GM12878 (cell line): ENCODE results near the gene PPP1R15A. TPM values are rescaled to one million over a fixed set of nuclear protein-coding genes. Genes with fewer than 3 reads are reported as not detected.

Experiments
- ATAC-seq: fragments of 200-7000 bp; cut with Tn5 transposase; 3 replicates; pipeline ENCODE4 v1.9.1; 2020; ENCODE audit warnings: mild to moderate bottlenecking, moderate library complexity
- BruUV-seq: library from RNA; stranded (reverse); fragments of 400-500 nt; replicated peaks from 2 replicates; lab custom pipeline; 2021; lab: Mats Ljungman, UMichigan
- CTCF ChIA-PET: fragments of 300-600 bp; sonication (Branson Sonifier 250); formaldehyde crosslinking; extraction: SDS; loops from one replicate; lab custom pipeline; 2021; ENCODE audit warnings: inconsistent platforms; lab: Yijun Ruan, JAX
- POLR2A ChIA-PET: fragments of 350-600 bp; formaldehyde crosslinking; extraction: SDS; loops from one replicate; lab custom pipeline; 2021; ENCODE audit warnings: inconsistent platforms; lab: Charles Lee
- RAD21 ChIA-PET: fragments of 300-600 bp; sonication (Branson Sonifier 250); formaldehyde crosslinking; loops from one replicate; lab custom pipeline; 2023; ENCODE audit warnings: antibody characterized with exemption; ENCODE audit not compliant: unreplicated experiment; lab: Charles Lee
- SMC1A ChIA-PET: fragments of 300-600 bp; sonication (Branson Sonifier 250); formaldehyde crosslinking; loops from one replicate; lab custom pipeline; 2023; ENCODE audit not compliant: unreplicated experiment, uncharacterized antibody; lab: Charles Lee
- DNase-seq: peaks from one replicate; pipeline ENCODE4 v3.0.0-alpha.2; 2011; ENCODE audit warnings: low read depth, low spot score
- FAIRE-seq: peaks from 3 replicates; lab custom pipeline; 2011; peaks lifted over from hg19 to GRCh38; lab: Jason Lieb, UNC
- H2AFZ ChIP-seq: 2 replicates; pipeline ENCODE4 v1.6.0; 2011; ENCODE audit warnings: low read depth, low read length, control low read depth; ENCODE audit not compliant: control insufficient read depth
- H3K27ac ChIP-seq: 2 replicates; pipeline ENCODE4 v1.5.1; 2011; ENCODE audit warnings: control low read depth; ENCODE audit not compliant: control insufficient read depth, insufficient read depth
- H3K27me3 ChIP-seq, 2 experiments: replicated peaks in 1 of 2; 2 replicates each; pipeline versions ENCODE4 v1.6.0 to v1.6.1; 2011; ENCODE audit warnings: low read length in 1 of 2; ENCODE audit not compliant: control insufficient read depth in 2 of 2, insufficient read depth in 2 of 2
- H3K36me3 ChIP-seq, 2 experiments: 2 replicates each; pipeline ENCODE4 v1.5.1; 2011; ENCODE audit warnings: low read length in 1 of 2; ENCODE audit not compliant: control insufficient read depth in 2 of 2, insufficient read depth in 2 of 2
- H3K4me1 ChIP-seq: 2 replicates; pipeline ENCODE4 v1.6.1; 2011; ENCODE audit warnings: mild to moderate bottlenecking, low read length, moderate library complexity, mixed read lengths; ENCODE audit not compliant: control insufficient read depth, insufficient read depth
- H3K4me2 ChIP-seq: 2 replicates; pipeline ENCODE4 v1.6.0; 2011; ENCODE audit warnings: control low read depth; ENCODE audit not compliant: control insufficient read depth, insufficient read depth
- H3K4me3 ChIP-seq: fragments of 200-600 bp; sonication (generic); 2 replicates; pipeline ENCODE4 v1.5.1; 2016
- H3K79me2 ChIP-seq: 2 replicates; pipeline ENCODE4 v1.6.0; 2011; ENCODE audit warnings: low read length; ENCODE audit not compliant: control insufficient read depth, insufficient read depth
- H3K9ac ChIP-seq: 2 replicates; pipeline ENCODE4 v1.8.0; 2011; ENCODE audit warnings: low read length, control low read depth, mixed read lengths; ENCODE audit not compliant: control insufficient read depth, insufficient read depth
- H3K9me3 ChIP-seq: replicated peaks from 3 replicates; pipeline ENCODE4 v1.5.1; 2011; ENCODE audit warnings: mild to moderate bottlenecking, low read length; ENCODE audit not compliant: control insufficient read depth, insufficient read depth
- H4K20me1 ChIP-seq: 2 replicates; pipeline ENCODE4 v1.6.0; 2011; ENCODE audit not compliant: control insufficient read depth, insufficient read depth
- BCL11A ChIP-seq: IDR thresholded peaks from 2 replicates; pipeline ENCODE4 v1.6.1; 2011; ENCODE audit warnings: low read depth, low read length
- BMI1 ChIP-seq: fragments of 450-650 bp; IDR thresholded peaks from 2 replicates; pipeline ENCODE4 v1.6.1; 2016; ENCODE audit warnings: mild to moderate bottlenecking, moderate library complexity, borderline replicate concordance
- CTCF ChIP-seq, 3 experiments: IDR thresholded peaks in 2 of 3; conservative IDR thresholded peaks in 1 of 3; 2 replicates each; pipeline ENCODE4 v1.5.1; 2011; ENCODE audit warnings: low read depth in 3 of 3, low read length in 3 of 3, mild to moderate bottlenecking in 3 of 3, control low read depth in 2 of 3, moderate library complexity in 2 of 3, inconsistent platforms in 1 of 3, mixed read lengths in 1 of 3; ENCODE audit not compliant: control insufficient read depth in 2 of 3, insufficient read depth in 1 of 3; ENCODE audit errors: extremely low read depth in 1 of 3
- FOXK2 ChIP-seq: fragments of 450-650 bp; IDR thresholded peaks from 2 replicates; pipeline ENCODE4 v1.6.1; 2017; ENCODE audit warnings: mild to moderate bottlenecking, moderate library complexity
- HDGF ChIP-seq: fragments of 450-650 bp; IDR thresholded peaks from 2 replicates; pipeline ENCODE4 v1.6.1; 2016; ENCODE audit warnings: antibody characterized with exemption
- POLR2AphosphoS2 ChIP-seq: IDR thresholded peaks from 2 replicates; pipeline ENCODE4 v1.6.1; 2011; ENCODE audit warnings: low read depth, mild to moderate bottlenecking, low read length, improper control_type of control experiment, moderate library complexity
- SRF ChIP-seq, 2 experiments: IDR thresholded peaks; 2 replicates each; pipeline ENCODE4 v1.6.1; 2011; ENCODE audit warnings: low read depth in 2 of 2, low read length in 2 of 2, mild to moderate bottlenecking in 1 of 2, moderate library complexity in 1 of 2
- TCF12 ChIP-seq: IDR thresholded peaks from 2 replicates; pipeline ENCODE4 v1.6.1; 2011; ENCODE audit warnings: low read depth, mild to moderate bottlenecking, low read length
- USF1 ChIP-seq: IDR thresholded peaks from 2 replicates; pipeline ENCODE4 v1.6.1; 2011; ENCODE audit warnings: borderline replicate concordance, low read depth, mild to moderate bottlenecking, moderate library complexity, mixed read lengths, low read length; ENCODE audit not compliant: insufficient read depth; ENCODE audit errors: extremely low read length
- WGBS: methylation state at CpG from one replicate; pipeline ENCODE4 v1.1.6; 2016; ENCODE audit warnings: low lambda C conversion rate; ENCODE audit not compliant: insufficient replicate concordance, insufficient coverage; ENCODE audit errors: missing lambda C conversion rate; 5-methylcytosine and 5-hydroxymethylcytosine counted together
- in situ Hi-C: fragments of 300-500 bp; cut with MboI; formaldehyde crosslinking; loops from 9 replicates; pipeline ENCODE4 v1.14.3; 2018; ENCODE audit warnings: mixed read lengths
- intact Hi-C: fragments of 100-400 bp; cut with micrococcal nuclease; formaldehyde crosslinking; loops from one replicate; pipeline ENCODE4 v1.14.2; 2022; ENCODE audit not compliant: unreplicated experiment
- polyA plus RNA-seq, 11 experiments: library from polyadenylated mRNA; depleted of rRNA in 4 of 11; unstranded in 6 of 11; stranded (reverse) in 5 of 11; fragments of >200 nt; fragmentation: Nextera tagmentation in 4 of 11; fragmentation: Illumina TruSeq in 1 of 11; extraction: Ambion mirVana in 4 of 11; extraction: Trizol in 1 of 11; gene quantifications; 1 replicate in 1 of 11; 2 replicates in 10 of 11; pipeline versions ENCODE4 v1.2.1 to v1.2.3, GENCODE V29; 2011 to 2016; ENCODE audit warnings: inconsistent platforms in 2 of 11, missing spikeins in 2 of 11, low read depth in 1 of 11
- total RNA-seq, 4 experiments: library from RNA; depleted of rRNA in 3 of 4; stranded (reverse); fragments of >200 nt in 3 of 4; fragmentation: Illumina TruSeq in 1 of 4; extraction: Trizol in 1 of 4; gene quantifications; 2 replicates each; pipeline versions ENCODE4 v1.2.1 to v1.2.3, GENCODE V29; 2013 to 2021

Gene PPP1R15A
- total and polyA plus RNA-seq, 10 of the 15 experiments (the other 5 are each of a cell fraction or from before 2014, with no cell fraction given): 0.68 to 50.8 (median 27.7) TPM

GRCh38 chr19:48905664-48906063 is 33.4 kb downstream of the PPP1R15A start (continued):
- TF ChIP-seq BCL11A (no peak), HDGF (no peak), FOXK2 (no peak), TCF12 (no peak), SRF (IDR thresholded peaks at IDR 0.05; ENCODE audit: low read depth in 2 of 2, low read length in 2 of 2) (no peak), POLR2AphosphoS2 (no peak)

GRCh38 chr19:48906324-48906723 is 34.1 kb downstream of the PPP1R15A start:
- no peak overlapping the region for H3K4me3 ChIP-seq
- BruUV-seq: no TSS peak
- ChIA-PET SMC1A (no interaction called here), RAD21 (no interaction called here), CTCF (no interaction called here), POLR2A (interaction anchor here (0.7 kb wide), 1 partner anchor 485 kb away, joined by 4 read pairs; no protein-coding TSS in a partner anchor)
- intact Hi-C loops: no loop called here
- peaks cover 3 to 13% of the 10 kb centered on the region in 2 experiments for H3K36me3 ChIP-seq
- in situ Hi-C loops: no loop called here
- peaks cover 6% of the 10 kb centered on the region for H3K4me1 ChIP-seq
- ATAC-seq (no peak), DNase-seq (no peak), FAIRE-seq (no peak)
- no peak overlapping the region for H3K27ac ChIP-seq
- H3K4me2 ChIP-seq: no peak overlapping the region
- TF ChIP-seq CTCF (IDR thresholded peaks at IDR 0.05 in 2 of 3, conservative IDR thresholded peaks at IDR 0.05 in 1 of 3; ENCODE audit: control insufficient read depth in 2 of 3, extremely low read depth in 1 of 3, insufficient read depth in 1 of 3, low read depth in 3 of 3, low read length in 3 of 3) (no peak), USF1 (no peak), BMI1 (no peak)
- WGBS: 92% methylated on average over 10 of the region's 10 CpGs
- H3K9ac ChIP-seq: no peak overlapping the region
- no peaks in the 10 kb centered on the region for H4K20me1 ChIP-seq
- H2AFZ ChIP-seq: no peak overlapping the region
- no peaks in the 10 kb centered on the region; the same call in 1 of the 3 replicates for H3K9me3 ChIP-seq
- H3K79me2 ChIP-seq: peaks cover 2% of the 10 kb centered on the region; the same call in 1 of the 2 replicates
- no peaks in the 10 kb centered on the region for H3K27me3 ChIP-seq
